ENCODE data around the gene WDR49.
"Not testable (repeated sequence)": the region's sequence is repeated elsewhere in the genome, so short reads cannot be mapped to it uniquely, and the experiment has no call there.

WDR49 gene

GRCh38 chr3:167653760-167654159 lies at the start of gene WDR49:
WDR49 (minus strand) TSS chr3:167653942; CDS start chr3:167653425, 517 bp downstream.
- DNase-seq = no peak

DNA sequence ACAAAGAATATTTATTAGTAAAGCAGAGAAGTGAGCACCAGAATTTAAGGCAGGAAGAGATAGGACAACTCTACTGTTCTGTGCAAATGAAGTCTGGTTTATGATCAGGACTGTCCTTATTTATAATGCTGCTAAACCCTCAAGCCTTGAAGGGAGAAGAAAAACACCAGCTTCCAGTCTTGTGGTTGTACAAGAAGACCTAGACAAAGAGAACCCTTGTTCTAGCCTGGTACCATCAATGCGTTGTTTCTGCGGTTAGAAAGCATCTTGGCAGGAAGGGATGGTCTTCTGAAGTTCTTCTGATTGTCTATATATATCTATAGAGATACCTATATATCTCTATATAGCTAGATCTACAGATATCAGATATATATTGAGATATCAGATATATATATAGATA lies 47.2 kb upstream of the WDR49 start:
- DNase-seq = no peak

GRCh38 chr3:167700046-167700445 lies 46.3 kb upstream of the WDR49 start:
- no peak for DNase-seq

DNA sequence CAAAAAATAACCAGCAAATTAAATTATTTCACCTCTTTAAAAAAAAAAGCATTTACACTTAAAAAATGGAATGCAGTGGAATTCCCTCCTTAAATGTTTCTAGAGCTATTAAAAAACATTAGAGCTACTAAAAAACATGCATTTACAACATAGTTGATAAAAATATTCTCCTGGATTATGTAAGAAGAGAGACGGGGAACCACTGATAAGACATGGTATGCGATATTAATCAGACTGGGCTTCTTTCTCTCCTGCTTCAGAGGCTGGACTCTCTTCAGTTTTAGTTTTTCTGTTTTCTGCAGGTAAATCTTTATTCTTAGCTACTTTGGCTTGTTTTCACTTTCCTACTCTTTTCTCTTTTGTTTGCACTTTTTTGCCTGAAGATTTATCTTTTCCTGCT lies 40.4 kb upstream of the WDR49 start:
- no peak for DNase-seq

GRCh38 chr3:167691366-167691765 lies 37.6 kb upstream of the WDR49 start:
- peak; percentile 27 for DNase-seq

DNA sequence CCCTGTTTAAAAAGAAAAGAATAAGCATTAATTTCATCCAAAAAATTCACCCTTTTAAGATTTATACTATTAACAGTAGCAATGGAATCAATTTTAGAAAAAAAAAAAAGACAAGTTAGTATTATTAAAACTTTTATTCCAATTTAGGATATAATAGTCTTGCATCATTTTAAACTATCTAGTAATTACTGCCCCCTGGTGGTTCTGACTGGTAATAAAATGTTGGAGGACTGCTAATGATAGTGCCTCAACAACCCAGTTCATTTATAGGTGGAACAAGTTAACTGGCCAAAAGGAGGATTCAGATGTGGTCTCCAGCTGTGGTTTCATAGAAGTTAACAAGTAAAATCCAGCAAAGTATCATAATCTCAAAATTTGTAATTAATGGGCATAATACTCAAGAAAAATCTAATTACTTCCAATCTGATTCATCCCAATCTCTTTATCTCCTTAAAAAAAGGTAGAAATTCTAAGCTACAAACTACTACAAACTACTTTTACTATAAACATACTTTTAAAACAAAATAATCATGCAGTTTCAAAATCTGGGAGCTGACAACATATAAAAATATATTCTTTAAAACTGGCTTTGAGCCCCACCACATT lies 30.7 kb upstream of the WDR49 start:
- DNase-seq = peak; percentile 84

DNA sequence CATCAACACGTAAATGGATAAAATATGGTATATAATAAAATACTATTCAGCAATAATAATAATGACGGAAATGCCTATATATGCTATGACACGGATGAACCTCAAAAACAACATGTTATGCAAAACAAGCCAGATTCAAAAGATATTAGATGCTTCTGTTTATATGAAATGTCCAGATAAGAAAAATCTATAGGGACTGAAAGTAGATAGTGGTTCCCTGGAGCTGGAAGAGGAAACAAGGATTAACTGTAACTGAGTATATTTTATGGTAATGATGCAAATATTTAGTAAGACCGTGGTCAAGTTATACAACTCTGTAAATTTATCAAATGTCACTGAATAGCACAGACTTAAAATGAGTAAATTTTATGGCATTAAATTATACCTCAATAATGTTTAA lies 25.8 kb upstream of the WDR49 start:
- no peak for DNase-seq

GRCh38 chr3:167675848-167676247 lies 22.1 kb upstream of the WDR49 start:
- DNase-seq = no peak

DNA sequence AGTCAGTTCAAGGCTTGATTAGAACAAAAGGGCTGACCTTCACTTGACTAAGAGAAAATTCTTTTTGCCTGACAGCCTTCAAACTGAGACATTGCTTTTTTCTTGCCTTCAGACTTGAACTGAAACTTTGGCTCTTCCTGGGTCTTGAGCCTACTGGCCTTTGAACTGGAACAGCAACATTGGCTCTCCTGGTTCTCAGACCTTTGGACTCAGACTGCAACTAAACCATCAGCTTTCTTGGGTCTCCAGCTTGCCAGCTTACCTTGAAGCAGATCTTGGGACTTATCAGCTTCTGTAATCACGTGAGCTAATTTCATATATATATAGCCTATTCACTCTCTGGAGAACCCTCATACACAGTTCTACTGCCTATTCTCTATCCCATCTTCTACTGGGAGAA lies 19.5 kb upstream of the WDR49 start:
- no peak for DNase-seq

GRCh38 chr3:167671878-167672427 lies 18.2 kb upstream of the WDR49 start:
- DNase-seq = no peak

DNA sequence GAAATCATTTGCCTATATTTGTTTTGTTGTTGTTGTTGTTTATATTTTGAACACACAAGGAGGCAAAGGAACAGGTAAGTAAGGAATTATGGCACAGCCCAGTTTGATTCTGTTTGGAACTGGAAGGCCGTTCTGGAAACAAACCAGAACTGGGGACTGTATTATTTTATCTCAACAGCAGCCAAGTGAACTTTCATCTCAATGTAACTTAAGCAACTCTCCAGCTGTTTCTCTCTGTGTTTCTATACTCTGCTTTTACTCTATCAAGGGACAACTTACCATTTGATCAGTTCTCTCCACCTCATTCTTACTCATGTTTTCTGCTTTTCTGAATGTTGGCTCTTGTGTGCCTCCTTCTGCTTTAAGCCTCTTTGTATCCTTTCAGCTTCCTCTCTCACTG lies 16.0 kb upstream of the WDR49 start:
- DNase-seq = no peak

- DNase-seq = no peak
Observed at GRCh38 chr3:167668651-167669050, 14.9 kb upstream of the WDR49 start.

DNA sequence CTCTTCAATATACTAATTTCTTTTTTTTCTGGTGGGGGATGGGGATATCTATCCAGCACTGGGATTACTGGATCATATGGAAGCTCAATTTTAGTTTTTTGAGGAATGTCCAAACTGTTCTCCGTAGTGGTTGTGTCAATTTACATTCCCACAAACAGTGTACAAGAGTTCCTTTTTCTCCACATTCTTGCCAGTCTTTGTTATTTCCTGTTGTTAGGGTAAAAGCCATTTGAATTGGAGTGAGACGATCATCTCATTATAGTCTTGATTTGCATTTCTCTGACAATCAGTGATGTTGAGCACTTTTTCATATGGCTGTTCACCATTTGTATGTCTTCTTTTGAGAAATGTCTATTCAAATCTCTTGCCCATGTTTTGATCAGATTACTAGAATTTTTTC lies 12.8 kb upstream of the WDR49 start:
- no peak for DNase-seq

- no peak for DNase-seq
Observed at GRCh38 chr3:167662919-167663400, 9.2 kb upstream of the WDR49 start.

DNA sequence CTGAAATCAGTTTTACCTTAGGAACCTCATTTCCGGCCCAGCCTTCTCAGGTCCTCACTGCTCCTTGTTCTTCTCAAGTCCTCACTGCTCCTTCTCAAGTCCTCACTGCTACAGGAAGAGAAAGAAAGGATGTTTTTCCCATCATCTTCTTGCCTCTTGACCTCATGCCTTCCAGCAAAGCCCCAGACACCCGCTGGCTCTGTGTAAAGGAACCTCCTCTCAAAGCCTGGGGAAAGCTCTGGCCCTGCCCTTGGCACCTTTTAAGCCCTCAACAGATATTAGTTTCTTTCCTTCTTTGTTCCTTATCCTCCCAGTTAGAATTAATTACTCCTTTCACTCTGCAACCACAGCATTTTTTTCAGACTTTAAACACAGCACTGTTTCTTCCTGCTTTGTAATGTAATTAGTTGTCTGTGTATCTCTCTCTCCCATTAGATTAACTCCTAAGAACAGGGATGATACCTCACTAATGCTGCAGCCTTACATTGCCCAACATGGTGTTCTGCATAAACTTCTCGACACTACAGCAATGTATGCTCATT lies 4.0 kb upstream of the WDR49 start:
- no peak for DNase-seq

GRCh38 chr3:167656821-167657220 lies 3.1 kb upstream of the WDR49 start:
- DNase-seq = no peak

- no peak for DNase-seq
Observed at GRCh38 chr3:167653155-167653554, 587 bp downstream of the WDR49 start.

- DNase-seq = no peak
Observed at GRCh38 chr3:167651826-167652225, 1.9 kb downstream of the WDR49 start.

- no peak for DNase-seq
Observed at GRCh38 chr3:167650459-167650858, 3.3 kb downstream of the WDR49 start.

DNA sequence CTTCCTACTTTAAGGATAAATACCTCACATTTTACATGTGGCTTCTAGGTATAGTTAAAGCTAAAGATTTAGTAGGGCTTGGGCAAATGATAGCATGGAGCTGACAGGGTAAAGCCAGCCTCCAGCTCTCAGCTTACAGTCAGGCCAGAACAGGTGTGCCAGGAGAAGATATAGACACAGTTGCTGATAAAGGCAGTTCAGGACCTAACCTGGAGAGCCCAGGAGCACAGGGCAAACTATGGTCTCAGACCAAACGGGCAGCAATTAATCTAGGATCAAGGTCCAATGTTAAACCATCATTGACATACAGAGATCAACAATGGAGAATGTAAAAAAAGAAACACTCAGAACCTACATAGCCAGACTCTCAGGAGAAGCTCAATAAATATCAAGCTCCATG lies 4.0 kb downstream of the WDR49 start:
- DNase-seq = no peak

- DNase-seq = no peak
Observed at GRCh38 chr3:167644611-167645010, 9.1 kb downstream of the WDR49 start.

DNA sequence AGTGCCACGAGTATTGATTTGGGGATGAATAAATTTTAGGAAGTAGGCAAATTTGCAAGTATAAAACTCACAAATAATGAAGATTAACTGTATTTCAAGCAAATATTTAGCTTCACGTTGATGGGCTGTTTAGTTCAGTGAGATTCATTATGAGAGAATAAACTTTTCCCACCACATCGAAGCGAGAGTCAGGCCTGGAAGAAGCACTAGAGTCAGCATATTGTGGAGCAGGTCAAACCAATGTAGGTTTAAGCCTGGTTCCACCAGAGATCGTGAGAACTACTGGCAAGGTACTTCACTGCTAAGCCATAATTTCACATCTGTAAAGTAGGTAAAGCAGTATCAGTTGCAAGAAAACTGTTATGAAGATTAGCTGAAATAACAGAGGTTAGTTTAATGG lies 22.3 kb downstream of the WDR49 start:
- DNase-seq = no peak

DNA sequence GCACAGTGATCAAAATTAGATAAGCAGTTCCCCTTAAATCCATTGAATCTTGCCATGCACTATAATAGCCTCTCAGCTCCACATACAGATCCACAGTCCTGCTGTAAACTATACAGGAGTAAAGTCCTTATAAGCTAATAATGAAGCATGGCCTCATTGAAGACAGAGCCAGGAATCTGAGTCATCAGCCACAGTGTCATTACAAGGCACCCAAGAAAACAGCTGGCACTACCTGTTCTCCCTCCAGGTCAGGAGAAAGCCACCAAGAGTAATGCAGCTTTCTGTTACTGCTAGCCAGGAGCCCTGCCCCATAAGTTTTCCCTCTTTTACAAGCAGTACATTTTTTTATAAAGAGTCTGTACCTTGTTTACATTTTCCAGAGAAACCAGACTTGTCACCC lies 27.3 kb downstream of the WDR49 start:
- no peak for DNase-seq

GRCh38 chr3:167615030-167615429 lies 38.7 kb downstream of the WDR49 start:
- DNase-seq = no peak

GRCh38 chr3:167614196-167614595 lies 39.5 kb downstream of the WDR49 start:
- DNase-seq = not testable (repeated sequence)

All from KG1 (cell line).